GM10248 (cell line): ENCODE data around the gene MAPK7.

ENCODE experiments used
- CTCF ChIA-PET: fragments of 300-600 bp; sonication (Branson Sonifier 250); formaldehyde crosslinking; extraction: SDS; loops from one replicate; lab custom pipeline; 2021; ENCODE audit warnings: antibody characterized with exemption; lab: Yijun Ruan, JAX
- POLR2A ChIA-PET: fragments of 350-650 bp; sonication (Branson Sonifier 250); formaldehyde crosslinking; extraction: SDS; loops from one replicate; lab custom pipeline; 2020; ENCODE audit warnings: antibody characterized with exemption; lab: Yijun Ruan, JAX
- DNase-seq: peaks from one replicate; pipeline ENCODE4 v3.0.0; 2012; ENCODE audit errors: extremely low spot score
- TF ChIP-seq, protein P1 (sequence below): IDR thresholded peaks from 2 replicates; pipeline ENCODE4 v1.5.1; 2012; ENCODE audit warnings: mild to moderate bottlenecking, low read depth; ENCODE audit errors: extremely low read depth, missing control alignments, control extremely low read depth

Gene MAPK7

DNA sequence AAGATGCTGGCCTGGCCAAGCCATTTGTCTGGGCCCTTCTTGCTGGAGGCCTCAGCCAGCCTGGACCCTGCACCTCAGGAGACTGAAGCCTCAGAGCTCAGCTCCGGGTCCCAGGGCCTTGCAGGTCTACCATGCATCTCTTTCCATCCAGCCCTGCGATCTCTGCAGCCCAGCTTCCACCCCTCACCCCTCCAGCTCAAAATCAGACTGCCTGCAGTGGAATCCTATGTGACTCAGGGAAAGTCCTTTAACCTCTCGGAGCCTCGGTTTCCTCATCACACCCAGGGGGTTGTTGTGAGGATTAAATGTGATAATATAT is 12.8 kb upstream of the MAPK7 start:
- ChIA-PET CTCF (interaction anchor here (0.7 to 7.4 kb wide), 8 partner anchors 11 to 399 kb away, joined by 3 to 121 read pairs (median 4); partner anchors contain the start of gene MAPK7), POLR2A (interaction anchor here (1.4 kb wide), 1 partner anchor 12 kb away, joined by 7 read pairs; the partner anchor contains the start of gene MAPK7)
- TF ChIP-seq, protein P1, sequence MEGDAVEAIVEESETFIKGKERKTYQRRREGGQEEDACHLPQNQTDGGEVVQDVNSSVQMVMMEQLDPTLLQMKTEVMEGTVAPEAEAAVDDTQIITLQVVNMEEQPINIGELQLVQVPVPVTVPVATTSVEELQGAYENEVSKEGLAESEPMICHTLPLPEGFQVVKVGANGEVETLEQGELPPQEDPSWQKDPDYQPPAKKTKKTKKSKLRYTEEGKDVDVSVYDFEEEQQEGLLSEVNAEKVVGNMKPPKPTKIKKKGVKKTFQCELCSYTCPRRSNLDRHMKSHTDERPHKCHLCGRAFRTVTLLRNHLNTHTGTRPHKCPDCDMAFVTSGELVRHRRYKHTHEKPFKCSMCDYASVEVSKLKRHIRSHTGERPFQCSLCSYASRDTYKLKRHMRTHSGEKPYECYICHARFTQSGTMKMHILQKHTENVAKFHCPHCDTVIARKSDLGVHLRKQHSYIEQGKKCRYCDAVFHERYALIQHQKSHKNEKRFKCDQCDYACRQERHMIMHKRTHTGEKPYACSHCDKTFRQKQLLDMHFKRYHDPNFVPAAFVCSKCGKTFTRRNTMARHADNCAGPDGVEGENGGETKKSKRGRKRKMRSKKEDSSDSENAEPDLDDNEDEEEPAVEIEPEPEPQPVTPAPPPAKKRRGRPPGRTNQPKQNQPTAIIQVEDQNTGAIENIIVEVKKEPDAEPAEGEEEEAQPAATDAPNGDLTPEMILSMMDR, result no peak
- DNase-seq, result no peak

DNA sequence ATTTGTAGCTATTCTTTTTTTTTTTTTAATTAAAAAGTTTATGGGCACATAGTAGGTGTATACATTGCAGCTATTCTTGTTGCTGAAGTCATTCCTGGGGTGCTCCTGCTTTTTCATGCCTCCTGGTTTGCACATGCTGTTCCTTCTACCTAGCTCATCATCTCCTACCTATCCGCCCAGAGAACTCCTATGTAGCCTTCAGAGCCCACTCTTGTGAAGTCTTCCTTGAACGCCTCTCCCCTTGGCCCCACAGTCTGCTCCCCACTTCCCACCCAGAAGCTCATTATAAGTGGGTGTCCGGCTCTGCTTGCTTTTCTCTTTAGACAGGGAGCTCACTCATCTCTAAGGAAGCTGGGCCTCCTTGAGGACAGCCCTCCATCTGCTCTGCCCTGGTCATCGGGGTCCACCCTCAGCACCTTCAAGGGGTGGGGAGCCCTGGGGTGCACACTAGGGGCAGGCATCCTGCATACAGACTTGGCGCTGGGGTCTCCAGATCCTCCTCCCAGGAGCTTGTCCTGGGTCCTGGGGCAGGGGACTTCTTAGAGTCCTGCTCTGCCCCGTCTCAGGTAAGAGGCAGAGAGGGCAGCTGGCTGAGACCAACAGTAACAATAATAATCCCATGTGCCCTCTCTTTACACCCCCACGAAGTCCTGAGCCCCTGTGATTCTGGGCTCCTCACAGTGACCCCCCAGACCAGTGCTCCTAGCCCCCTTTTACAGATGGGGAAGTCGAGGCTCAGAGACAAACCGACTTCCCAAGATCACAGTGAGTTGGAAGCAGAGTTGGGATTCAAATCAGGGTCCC is 12.3 kb upstream of the MAPK7 start:
- CTCF ChIA-PET, result interaction anchor here (0.8 to 7.4 kb wide), 7 partner anchors 11 to 398 kb away, joined by 3 to 121 read pairs (median 4); partner anchors contain the start of gene MAPK7
- POLR2A ChIA-PET, result interaction anchor here (0.8 to 1.4 kb wide), 2 partner anchors 10 to 12 kb away, joined by 3 to 7 read pairs; partner anchors contain the start of gene MAPK7
- TF ChIP-seq, protein P1, result no peak
- DNase-seq, result no peak

- CTCF ChIA-PET, result interaction anchor here (1.2 to 7.4 kb wide), 5 partner anchors 11 to 397 kb away, joined by 3 to 121 read pairs (median 69); partner anchors contain the start of gene MAPK7
- TF ChIP-seq, protein P1, result no peak
- POLR2A ChIA-PET, result interaction anchor here (0.8 kb wide), 1 partner anchor 10 kb away, joined by 3 read pairs; no protein-coding TSS in a partner anchor
- DNase-seq, result no peak
Measured at GRCh38 chr17:19366637-19366972, 11.7 kb upstream of the MAPK7 start.

DNA sequence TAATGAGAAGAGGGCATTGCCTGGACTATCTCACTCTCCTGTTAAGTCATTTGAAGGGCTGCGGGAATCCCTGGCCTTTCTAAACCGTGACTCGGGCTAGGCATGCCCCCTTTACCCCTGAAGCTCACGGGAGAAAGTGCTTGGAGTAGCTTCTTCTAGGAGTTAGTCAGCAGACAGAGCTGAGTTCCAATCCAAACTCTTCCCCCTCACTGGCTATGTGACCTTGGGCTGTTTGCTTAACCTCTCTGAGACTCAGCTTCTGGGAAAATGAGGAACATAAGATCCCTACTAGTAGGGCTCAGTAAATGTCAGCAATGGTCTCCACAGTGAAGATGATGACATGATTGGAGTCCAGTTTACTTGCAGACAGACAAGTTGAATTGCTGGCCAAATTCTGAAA is 10.1 kb upstream of the MAPK7 start:
- TF ChIP-seq, protein P1, result no peak
- ChIA-PET POLR2A (no interaction called here), CTCF (interaction anchor here (1.1 to 1.7 kb wide), 3 partner anchors 10 to 79 kb away, joined by 4 to 5 read pairs (median 5); partner anchors contain the start of gene MAPK7)
- no peak for DNase-seq

- ChIA-PET POLR2A (no interaction called here), CTCF (interaction anchor here (1.1 to 1.7 kb wide), 4 partner anchors 9 to 78 kb away, joined by 4 to 5 read pairs (median 4); partner anchors contain the start of gene MAPK7)
- no peak for DNase-seq
- TF ChIP-seq, protein P1, result no peak
Measured at GRCh38 chr17:19369107-19369778, 9.1 kb upstream of the MAPK7 start.

- TF ChIP-seq, protein P1, result no peak
- DNase-seq, result no peak
- ChIA-PET POLR2A (interaction anchor here (0.6 kb wide), 1 partner anchor 123 kb away, joined by 8 read pairs; no protein-coding TSS in a partner anchor), CTCF (interaction anchor here (1.1 to 1.7 kb wide), 6 partner anchors 10 to 77 kb away, joined by 3 to 5 read pairs (median 4); no protein-coding TSS in a partner anchor)
Measured at GRCh38 chr17:19369846-19370492, 8.3 kb upstream of the MAPK7 start.
